DOHH2 (cell line): ENCODE data around the gene RFC5.

Experiments
- EZH2phosphoT487 ChIP-seq: fragments of 200-600 bp; sonication (generic); IDR thresholded peaks from 2 replicates; pipeline ENCODE4 v1.6.1; 2017; ENCODE audit warnings: borderline replicate concordance, mild to moderate bottlenecking, antibody characterized with exemption, low read length, moderate library complexity, mixed read lengths
- TF ChIP-seq, protein P1 (sequence below): fragments of 200-600 bp; sonication (generic); IDR thresholded peaks from one replicate; pipeline ENCODE4 v1.5.1; 2014; ENCODE audit warnings: antibody characterized with exemption, mild to moderate bottlenecking, low read depth, low read length; ENCODE audit not compliant: poor library complexity, severe bottlenecking

- TF ChIP-seq, protein P1, sequence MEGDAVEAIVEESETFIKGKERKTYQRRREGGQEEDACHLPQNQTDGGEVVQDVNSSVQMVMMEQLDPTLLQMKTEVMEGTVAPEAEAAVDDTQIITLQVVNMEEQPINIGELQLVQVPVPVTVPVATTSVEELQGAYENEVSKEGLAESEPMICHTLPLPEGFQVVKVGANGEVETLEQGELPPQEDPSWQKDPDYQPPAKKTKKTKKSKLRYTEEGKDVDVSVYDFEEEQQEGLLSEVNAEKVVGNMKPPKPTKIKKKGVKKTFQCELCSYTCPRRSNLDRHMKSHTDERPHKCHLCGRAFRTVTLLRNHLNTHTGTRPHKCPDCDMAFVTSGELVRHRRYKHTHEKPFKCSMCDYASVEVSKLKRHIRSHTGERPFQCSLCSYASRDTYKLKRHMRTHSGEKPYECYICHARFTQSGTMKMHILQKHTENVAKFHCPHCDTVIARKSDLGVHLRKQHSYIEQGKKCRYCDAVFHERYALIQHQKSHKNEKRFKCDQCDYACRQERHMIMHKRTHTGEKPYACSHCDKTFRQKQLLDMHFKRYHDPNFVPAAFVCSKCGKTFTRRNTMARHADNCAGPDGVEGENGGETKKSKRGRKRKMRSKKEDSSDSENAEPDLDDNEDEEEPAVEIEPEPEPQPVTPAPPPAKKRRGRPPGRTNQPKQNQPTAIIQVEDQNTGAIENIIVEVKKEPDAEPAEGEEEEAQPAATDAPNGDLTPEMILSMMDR, result no peak
- TF ChIP-seq EZH2phosphoT487, result no peak
Measured at GRCh38 chr12:118022728-118023109, 6.2 kb downstream of the RFC5 start.
